ENCODE measurements around the gene CCDC57. TPM values are rescaled to one million over a fixed set of nuclear protein-coding genes. Genes with fewer than 3 reads are reported as not detected.

Gene CCDC57
- total RNA-seq, 1 donor from 2014 or later: 92.1 TPM

GRCh38 chr17:82081966-82082365, 130.7 kb downstream of the CCDC57 start:
- Mint-ChIP-seq H3K36me3 (peaks cover 5% of the 10 kb centered on the region), H3K4me3 (no peak overlapping the region), H3K27me3 (ENCODE audit: low read depth) (no peaks in the 10 kb centered on the region), H3K9me3 (no peaks in the 10 kb centered on the region), H3K4me1 (no peaks in the 10 kb centered on the region), H3K27ac (no peak overlapping the region)
- no peak for TF ChIP-seq CTCF (IDR thresholded peaks at IDR 0.05; ENCODE audit: unreplicated experiment)
- DNase-seq (ENCODE audit: low spot score in 2 of 2, unreplicated experiment in 2 of 2): no peak

- TF ChIP-seq CTCF (IDR thresholded peaks at IDR 0.05; ENCODE audit: unreplicated experiment): no peak
- Mint-ChIP-seq H3K27me3 (ENCODE audit: low read depth) (no peaks in the 10 kb centered on the region), H3K4me1 (no peaks in the 10 kb centered on the region), H3K9me3 (no peaks in the 10 kb centered on the region), H3K36me3 (peaks cover 5% of the 10 kb centered on the region), H3K27ac (no peak overlapping the region), H3K4me3 (no peak overlapping the region)
- DNase-seq (ENCODE audit: low spot score in 2 of 2, unreplicated experiment in 2 of 2): no peak
Measured at GRCh38 chr17:82081546-82081945, 131.1 kb downstream of the CCDC57 start.

- H3K4me1 Mint-ChIP-seq: no peaks in the 10 kb centered on the region
- no peaks in the 10 kb centered on the region for H3K9me3 Mint-ChIP-seq
- peaks cover 5% of the 10 kb centered on the region for H3K36me3 Mint-ChIP-seq
- no peak for TF ChIP-seq CTCF (IDR thresholded peaks at IDR 0.05; ENCODE audit: unreplicated experiment)
- H3K27me3 Mint-ChIP-seq (ENCODE audit: low read depth): no peaks in the 10 kb centered on the region
- H3K4me3 Mint-ChIP-seq: no peak overlapping the region
- H3K27ac Mint-ChIP-seq: no peak overlapping the region
- no peak for DNase-seq (ENCODE audit: low spot score in 2 of 2, unreplicated experiment in 2 of 2)
Measured at GRCh38 chr17:82080789-82081464, 131.7 kb downstream of the CCDC57 start.

GRCh38 chr17:82080048-82080788, 132.4 kb downstream of the CCDC57 start:
- H3K4me3 Mint-ChIP-seq: no peak overlapping the region
- no peaks in the 10 kb centered on the region for H3K4me1 Mint-ChIP-seq
- H3K27me3 Mint-ChIP-seq (ENCODE audit: low read depth): no peaks in the 10 kb centered on the region
- no peak overlapping the region for H3K27ac Mint-ChIP-seq
- TF ChIP-seq CTCF (IDR thresholded peaks at IDR 0.05; ENCODE audit: unreplicated experiment): no peak
- DNase-seq (ENCODE audit: low spot score in 2 of 2, unreplicated experiment in 2 of 2): no peak
- H3K36me3 Mint-ChIP-seq: peaks cover 5% of the 10 kb centered on the region
- no peaks in the 10 kb centered on the region for H3K9me3 Mint-ChIP-seq

GRCh38 chr17:82079001-82079677, 133.5 kb downstream of the CCDC57 start:
- no peak for DNase-seq (ENCODE audit: low spot score in 2 of 2, unreplicated experiment in 2 of 2)
- Mint-ChIP-seq H3K9me3 (no peaks in the 10 kb centered on the region), H3K4me3 (no peak overlapping the region), H3K4me1 (no peaks in the 10 kb centered on the region), H3K27me3 (ENCODE audit: low read depth) (peaks cover 4% of the 10 kb centered on the region), H3K27ac (no peak overlapping the region), H3K36me3 (peaks cover 3% of the 10 kb centered on the region)
- TF ChIP-seq CTCF (IDR thresholded peaks at IDR 0.05; ENCODE audit: unreplicated experiment): no peak
